Lower lobe of right lung (tissue), 2 donors: ENCODE measurements around the gene MGME1. TPM values are rescaled to one million over a fixed set of nuclear protein-coding genes. Genes with fewer than 3 reads are reported as not detected.

Experiments used
- ATAC-seq, 2 donors: fragments of 200-7000 bp; cut with Tn5 transposase; one replicate each; pipeline ENCODE4 v1.9.1; 2020 to 2022; ENCODE audit warnings: mild to moderate bottlenecking in 2 of 2, moderate library complexity in 2 of 2
- DNase-seq: peaks from one replicate; pipeline ENCODE4 v3.0.0-alpha.2; 2020
- H3K27ac ChIP-seq: fragments of 200-600 bp; one replicate; pipeline ENCODE4 v1.8.0; 2022
- H3K27me3 ChIP-seq: fragments of 200-600 bp; one replicate; pipeline ENCODE4 v1.8.0; 2022; ENCODE audit warnings: low read depth
- H3K36me3 ChIP-seq: fragments of 200-600 bp; one replicate; pipeline ENCODE4 v1.8.0; 2022; ENCODE audit warnings: mild to moderate bottlenecking
- H3K4me1 ChIP-seq: fragments of 200-600 bp; one replicate; pipeline ENCODE4 v1.8.0; 2022
- H3K4me3 ChIP-seq: fragments of 200-600 bp; one replicate; pipeline ENCODE4 v1.8.0; 2022; ENCODE audit warnings: mild to moderate bottlenecking
- H3K9me3 ChIP-seq: fragments of 200-600 bp; one replicate; pipeline ENCODE4 v1.8.0; 2022
- intact Hi-C: fragments of 100-400 bp; cut with DNase I; formaldehyde crosslinking; loops from one replicate; pipeline ENCODE4 v1.11.0; 2022
- total RNA-seq: library from RNA; stranded (reverse); fragmentation: NEBNext Ultra II Directional; extraction: Animal tissue kit (Norgen Biotek cat#: 25700); gene quantifications from one replicate; pipeline ENCODE4 v1.2.1, GENCODE V29; 2021
- TF ChIP-seq, protein P1 (sequence below): fragments of 200-600 bp; IDR thresholded peaks from one replicate; pipeline ENCODE4 v1.8.0; 2022; ENCODE audit warnings: antibody characterized with exemption, mild to moderate bottlenecking
- donor health status: DM: no; HTN: yes; CAD: no; lungs with severe emphysema.

Gene MGME1
- total RNA-seq, 1 donor from 2014 or later, result 11.3 TPM

DNA sequence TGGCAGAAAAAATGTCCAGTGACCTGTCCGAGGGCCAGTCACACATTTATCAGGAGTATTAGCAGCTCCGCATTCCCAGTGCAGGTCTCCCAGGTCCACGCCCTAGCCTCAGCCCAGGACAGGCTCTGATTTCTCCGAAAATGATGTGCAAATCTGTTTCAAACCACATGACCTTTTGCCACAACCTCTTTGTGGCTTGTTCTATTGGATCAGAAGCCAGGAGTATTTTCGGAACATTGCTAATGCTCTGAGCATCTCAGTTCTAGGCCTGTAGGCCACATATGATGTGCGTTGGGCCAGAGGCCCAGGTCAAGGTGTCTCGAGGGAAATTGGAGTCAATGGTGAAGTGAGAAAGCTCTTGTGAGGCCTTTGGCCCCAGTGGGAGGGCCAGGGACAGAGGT, 40.6 kb upstream of the MGME1 start:
- intact Hi-C loops, result no loop called here
- Histone ChIP-seq H3K27me3 (no peaks in the 10 kb centered on the region), H3K9me3 (no peaks in the 10 kb centered on the region), H3K36me3 (no peaks in the 10 kb centered on the region), H3K4me1 (no peaks in the 10 kb centered on the region), H3K4me3 (no peak overlapping the region), H3K27ac (peak overlapping the region; percentile 73)
- TF ChIP-seq, protein P1, sequence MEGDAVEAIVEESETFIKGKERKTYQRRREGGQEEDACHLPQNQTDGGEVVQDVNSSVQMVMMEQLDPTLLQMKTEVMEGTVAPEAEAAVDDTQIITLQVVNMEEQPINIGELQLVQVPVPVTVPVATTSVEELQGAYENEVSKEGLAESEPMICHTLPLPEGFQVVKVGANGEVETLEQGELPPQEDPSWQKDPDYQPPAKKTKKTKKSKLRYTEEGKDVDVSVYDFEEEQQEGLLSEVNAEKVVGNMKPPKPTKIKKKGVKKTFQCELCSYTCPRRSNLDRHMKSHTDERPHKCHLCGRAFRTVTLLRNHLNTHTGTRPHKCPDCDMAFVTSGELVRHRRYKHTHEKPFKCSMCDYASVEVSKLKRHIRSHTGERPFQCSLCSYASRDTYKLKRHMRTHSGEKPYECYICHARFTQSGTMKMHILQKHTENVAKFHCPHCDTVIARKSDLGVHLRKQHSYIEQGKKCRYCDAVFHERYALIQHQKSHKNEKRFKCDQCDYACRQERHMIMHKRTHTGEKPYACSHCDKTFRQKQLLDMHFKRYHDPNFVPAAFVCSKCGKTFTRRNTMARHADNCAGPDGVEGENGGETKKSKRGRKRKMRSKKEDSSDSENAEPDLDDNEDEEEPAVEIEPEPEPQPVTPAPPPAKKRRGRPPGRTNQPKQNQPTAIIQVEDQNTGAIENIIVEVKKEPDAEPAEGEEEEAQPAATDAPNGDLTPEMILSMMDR, result no peak
- DNase-seq (no peak), ATAC-seq (peak in 1 of 2 donors; percentile 11)

DNA sequence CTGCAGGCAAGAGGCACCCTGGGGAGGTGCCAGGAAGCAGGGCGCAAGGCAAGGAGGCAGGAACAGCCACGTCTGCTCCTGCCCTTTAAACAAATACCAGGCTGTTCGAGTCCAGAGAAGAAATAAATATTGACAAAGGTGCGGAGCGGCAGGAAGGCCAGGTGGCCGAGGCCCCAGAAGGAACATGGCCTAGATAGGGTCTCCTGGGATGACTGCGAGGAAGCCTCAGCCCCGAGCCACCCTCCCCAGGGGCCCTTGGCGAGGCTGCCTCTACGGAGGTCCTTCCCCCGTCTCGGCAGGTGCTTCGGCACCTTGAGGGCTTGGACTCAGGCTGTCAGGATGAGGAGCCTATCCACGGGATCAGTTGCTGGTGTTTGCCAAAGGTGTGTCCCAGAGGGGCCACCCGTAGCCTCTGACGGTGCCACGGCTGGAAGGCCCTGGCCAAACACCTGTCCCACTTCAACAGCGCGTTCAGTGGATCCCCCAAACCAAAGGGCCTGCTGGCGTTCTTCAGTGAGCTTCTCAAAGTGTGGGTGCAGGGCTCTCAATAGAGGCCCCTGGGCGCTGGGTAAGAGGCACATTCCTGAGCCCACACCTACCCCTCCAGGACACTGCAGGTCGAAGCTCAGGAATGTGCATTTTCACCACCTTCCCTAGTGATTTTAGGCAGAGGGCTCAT, 40.0 kb upstream of the MGME1 start:
- peak overlapping the region; percentile 73 for H3K27ac ChIP-seq
- peak; percentile 72 to 87 for ATAC-seq
- intact Hi-C loops, result no loop called here

DNA sequence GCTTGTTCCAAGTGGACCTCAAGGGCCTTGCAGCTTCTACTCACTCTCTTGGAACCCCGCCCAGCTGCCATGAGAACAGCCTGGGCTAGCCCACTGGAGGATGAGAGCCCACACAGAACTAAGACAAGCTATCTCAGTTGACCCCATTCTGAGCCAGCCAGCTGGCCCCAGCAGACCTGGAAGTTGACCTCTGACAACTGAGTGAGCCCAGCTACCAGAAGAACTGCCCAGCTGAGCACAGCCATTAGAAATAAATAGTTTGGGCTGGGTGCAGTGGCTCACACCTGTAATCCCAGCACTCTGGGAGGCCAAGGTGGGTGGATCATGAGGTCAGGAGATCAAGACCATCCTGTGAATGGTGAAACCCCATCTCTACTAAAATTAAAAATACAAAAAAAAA, 37.3 kb upstream of the MGME1 start:
- Histone ChIP-seq H3K4me1 (peaks cover 8% of the 10 kb centered on the region), H3K27me3 (no peaks in the 10 kb centered on the region), H3K4me3 (no peak overlapping the region), H3K36me3 (no peaks in the 10 kb centered on the region), H3K9me3 (no peaks in the 10 kb centered on the region), H3K27ac (no peak overlapping the region)
- intact Hi-C loops, result no loop called here
- TF ChIP-seq, protein P1, result no peak
- DNase-seq (no peak), ATAC-seq (no peak)

More for the DNA sequence above, 40.0 kb upstream of the MGME1 start:
- Histone ChIP-seq H3K27me3 (no peaks in the 10 kb centered on the region), H3K36me3 (no peaks in the 10 kb centered on the region), H3K9me3 (no peaks in the 10 kb centered on the region), H3K4me1 (no peaks in the 10 kb centered on the region), H3K4me3 (no peak overlapping the region)
- TF ChIP-seq, protein P1, result no peak
- DNase-seq, result peak; percentile 62

DNA sequence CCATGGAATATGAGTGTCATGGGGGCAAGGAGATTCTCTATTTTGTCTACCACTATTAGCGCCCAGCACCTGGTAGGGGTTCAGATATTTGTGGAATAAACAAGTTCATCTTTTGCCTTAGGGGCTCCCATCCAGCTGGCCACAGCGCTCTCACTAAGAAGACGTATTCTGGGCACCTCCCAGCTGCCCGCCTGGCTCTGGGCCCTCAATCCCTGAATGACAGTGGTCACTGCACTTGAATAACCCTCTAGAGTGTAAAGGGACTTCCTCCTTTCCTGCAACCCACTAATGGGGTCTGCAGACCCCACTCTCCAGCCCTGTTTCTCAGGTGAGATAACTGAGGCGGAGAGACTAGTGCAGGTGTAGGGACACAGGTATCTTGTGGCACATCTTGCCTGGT, 36.4 kb upstream of the MGME1 start:
- no peak for ATAC-seq
- intact Hi-C loops, result no loop called here
- TF ChIP-seq, protein P1, result no peak

DNA sequence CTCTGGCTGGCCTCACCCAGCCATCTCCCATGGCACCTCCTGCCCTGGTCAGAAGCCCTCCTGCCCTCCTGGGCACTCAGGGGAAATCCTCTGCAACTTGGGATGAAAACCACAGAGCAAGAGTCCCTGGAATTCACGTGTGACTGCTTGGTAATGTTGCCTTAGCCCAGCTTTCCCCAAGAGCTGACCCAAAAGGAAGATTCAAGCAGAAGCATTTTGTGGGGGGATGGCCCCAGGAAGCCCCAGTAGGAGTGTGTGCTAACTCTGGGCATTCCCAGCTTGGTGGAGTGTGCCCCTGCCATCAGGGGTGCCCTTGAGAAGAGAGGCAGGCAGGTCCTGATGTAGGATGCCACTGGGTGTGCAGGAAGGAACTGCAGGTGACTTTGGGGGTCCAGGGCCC, 35.7 kb upstream of the MGME1 start:
- intact Hi-C loops, result no loop called here
- no peaks in the 10 kb centered on the region for H3K36me3 ChIP-seq
- no peak for ATAC-seq
- no peaks in the 10 kb centered on the region for H3K27me3 ChIP-seq
- no peak overlapping the region for H3K4me3 ChIP-seq
- H3K9me3 ChIP-seq, result no peaks in the 10 kb centered on the region
- no peak overlapping the region for H3K27ac ChIP-seq
- TF ChIP-seq, protein P1, result no peak
- DNase-seq, result no peak
- H3K4me1 ChIP-seq, result peaks cover 24% of the 10 kb centered on the region

More for the DNA sequence above, 36.4 kb upstream of the MGME1 start:
- Histone ChIP-seq H3K36me3 (no peaks in the 10 kb centered on the region), H3K4me1 (peaks cover 17% of the 10 kb centered on the region), H3K27me3 (no peaks in the 10 kb centered on the region), H3K9me3 (no peaks in the 10 kb centered on the region), H3K27ac (no peak overlapping the region), H3K4me3 (no peak overlapping the region)
- no peak for DNase-seq
